GM19238 (cell line): ENCODE data around the gene HDAC4.

Experiments used
- DNase-seq: peaks from one replicate; pipeline ENCODE4 v3.0.0; 2011; ENCODE audit warnings: low spot score; ENCODE audit not compliant: insufficient read length

Gene HDAC4

GRCh38 chr2:239206851-239207250, 194.0 kb downstream of the HDAC4 start:
- no peak for DNase-seq

GRCh38 chr2:239206042-239206441, 194.8 kb downstream of the HDAC4 start:
- DNase-seq, result no peak

- no peak for DNase-seq
Measured at GRCh38 chr2:239204876-239205468, 195.8 kb downstream of the HDAC4 start.

GRCh38 chr2:239204136-239204875, 196.5 kb downstream of the HDAC4 start:
- DNase-seq, result no peak

- DNase-seq, result no peak
Measured at GRCh38 chr2:239203443-239204135, 197.2 kb downstream of the HDAC4 start.

GRCh38 chr2:239202836-239203235, 198.0 kb downstream of the HDAC4 start:
- DNase-seq, result no peak

GRCh38 chr2:239202343-239202742, 198.5 kb downstream of the HDAC4 start:
- no peak for DNase-seq

- no peak for DNase-seq
Measured at GRCh38 chr2:239201884-239202283, 198.9 kb downstream of the HDAC4 start.

- DNase-seq, result no peak
Measured at GRCh38 chr2:239201531-239201876, 199.3 kb downstream of the HDAC4 start.

GRCh38 chr2:239200646-239201530, 199.9 kb downstream of the HDAC4 start:
- no peak for DNase-seq

- no peak for DNase-seq
Measured at GRCh38 chr2:239199041-239199768, 201.6 kb downstream of the HDAC4 start.

GRCh38 chr2:239198221-239198620, 202.6 kb downstream of the HDAC4 start:
- no peak for DNase-seq

- DNase-seq, result no peak
Measured at GRCh38 chr2:239197146-239197545, 203.7 kb downstream of the HDAC4 start.

- DNase-seq, result no peak
Measured at GRCh38 chr2:239196474-239197021, 204.3 kb downstream of the HDAC4 start.

- no peak for DNase-seq
Measured at GRCh38 chr2:239195992-239196391, 204.8 kb downstream of the HDAC4 start.

GRCh38 chr2:239195318-239195871, 205.4 kb downstream of the HDAC4 start:
- DNase-seq, result no peak

GRCh38 chr2:239194731-239195317, 206.0 kb downstream of the HDAC4 start:
- DNase-seq, result no peak

- no peak for DNase-seq
Measured at GRCh38 chr2:239193925-239194677, 206.7 kb downstream of the HDAC4 start.

GRCh38 chr2:239193401-239193811, 207.4 kb downstream of the HDAC4 start:
- no peak for DNase-seq
